Measurements from ENCODE around the gene CDCP2. TPM values are rescaled to one million over a fixed set of nuclear protein-coding genes. Genes with fewer than 3 reads are reported as not detected.

The CDCP2 gene
- total and polyA plus RNA-seq, 2 of the 8 experiments (the other 6 are each of a cell fraction or from before 2014, with no cell fraction given): not detected

- no peak for TF ChIP-seq CHD7 (IDR thresholded peaks at IDR 0.05; ENCODE audit: insufficient replicate concordance, low read length)
These were observed 10.8 kb upstream of the CDCP2 start (continued) for GRCh38 chr1:54163573-54163972.

Data from H1 (cell line).